Epidermal melanocyte (primary cell): ENCODE measurements around the gene IMPACT.

ENCODE experiments used
- DNase-seq: peaks from one replicate; pipeline ENCODE4 v3.0.0; 2011; ENCODE audit warnings: low spot score; ENCODE audit not compliant: insufficient read length

IMPACT gene

GRCh38 chr18:24421831-24422230 is 4.6 kb upstream of the IMPACT start:
- DNase-seq, result no peak

- DNase-seq, result no peak
Measured at GRCh38 chr18:24426073-24426397, 435 bp upstream of the IMPACT start.

GRCh38 chr18:24427484-24427883 is 1.0 kb downstream of the IMPACT start:
- no peak for DNase-seq

- no peak for DNase-seq
Measured at GRCh38 chr18:24428709-24429108, 2.2 kb downstream of the IMPACT start.

GRCh38 chr18:24429188-24429587 is 2.7 kb downstream of the IMPACT start:
- no peak for DNase-seq

GRCh38 chr18:24432618-24433017 is 6.1 kb downstream of the IMPACT start:
- no peak for DNase-seq

- DNase-seq, result no peak
Measured at GRCh38 chr18:24436939-24437338, 10.5 kb downstream of the IMPACT start.

- DNase-seq, result no peak
Measured at GRCh38 chr18:24443870-24444269, 17.4 kb downstream of the IMPACT start.

GRCh38 chr18:24446453-24446852 is 20.0 kb downstream of the IMPACT start:
- DNase-seq, result no peak

- DNase-seq, result no peak
Measured at GRCh38 chr18:24446953-24447538, 20.6 kb downstream of the IMPACT start.

GRCh38 chr18:24447961-24448360 is 21.5 kb downstream of the IMPACT start:
- no peak for DNase-seq

- no peak for DNase-seq
Measured at GRCh38 chr18:24456549-24456948, 30.1 kb downstream of the IMPACT start.

- DNase-seq, result no peak
Measured at GRCh38 chr18:24459772-24460171, 33.3 kb downstream of the IMPACT start.

GRCh38 chr18:24460388-24460787 is 33.9 kb downstream of the IMPACT start, which contains the start of gene HRH4:
Gene HRH4, plus strand, starts transcription at chr18:24460637. Its CDS starts 92 bp downstream, at chr18:24460729.
- no peak for DNase-seq

- DNase-seq, result no peak
Measured at GRCh38 chr18:24461996-24462395, 35.5 kb downstream of the IMPACT start.

GRCh38 chr18:24462838-24463775 is 36.6 kb downstream of the IMPACT start:
- DNase-seq, result peak; percentile 82

GRCh38 chr18:24465486-24465885 is 39.0 kb downstream of the IMPACT start:
- DNase-seq, result no peak

- no peak for DNase-seq
Measured at GRCh38 chr18:24466771-24467170, 40.3 kb downstream of the IMPACT start.

- no peak for DNase-seq
Measured at GRCh38 chr18:24470022-24470618, 43.6 kb downstream of the IMPACT start.

GRCh38 chr18:24470805-24471204 is 44.3 kb downstream of the IMPACT start:
- DNase-seq, result no peak

GRCh38 chr18:24472591-24472990 is 46.1 kb downstream of the IMPACT start:
- DNase-seq, result no peak

- DNase-seq, result no peak
Measured at GRCh38 chr18:24474406-24474805, 47.9 kb downstream of the IMPACT start.
